ENCODE measurements around the gene ADAP1.

DNA sequence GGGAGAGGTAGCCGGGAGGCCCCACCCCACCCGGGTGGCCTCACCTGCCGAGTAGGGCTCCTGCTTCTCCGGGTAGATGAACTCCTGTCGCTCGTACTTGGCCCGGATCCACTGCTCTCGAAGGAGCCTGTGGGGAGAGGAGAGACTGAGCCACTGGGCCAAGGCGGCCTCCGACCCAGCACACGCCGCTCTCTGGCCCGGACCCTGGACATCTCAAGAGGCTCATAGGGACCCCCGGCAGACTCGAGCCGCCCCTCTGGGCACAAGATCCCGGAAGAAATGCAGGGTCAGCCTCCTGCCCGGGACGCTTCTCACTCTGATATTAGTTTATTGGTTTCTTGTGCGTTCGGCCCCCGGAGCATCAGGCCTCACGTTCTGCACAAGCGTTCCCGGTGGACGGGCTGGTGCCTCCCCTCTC lies 34.5 kb downstream of the ADAP1 start:
- TF ChIP-seq, protein P1, sequence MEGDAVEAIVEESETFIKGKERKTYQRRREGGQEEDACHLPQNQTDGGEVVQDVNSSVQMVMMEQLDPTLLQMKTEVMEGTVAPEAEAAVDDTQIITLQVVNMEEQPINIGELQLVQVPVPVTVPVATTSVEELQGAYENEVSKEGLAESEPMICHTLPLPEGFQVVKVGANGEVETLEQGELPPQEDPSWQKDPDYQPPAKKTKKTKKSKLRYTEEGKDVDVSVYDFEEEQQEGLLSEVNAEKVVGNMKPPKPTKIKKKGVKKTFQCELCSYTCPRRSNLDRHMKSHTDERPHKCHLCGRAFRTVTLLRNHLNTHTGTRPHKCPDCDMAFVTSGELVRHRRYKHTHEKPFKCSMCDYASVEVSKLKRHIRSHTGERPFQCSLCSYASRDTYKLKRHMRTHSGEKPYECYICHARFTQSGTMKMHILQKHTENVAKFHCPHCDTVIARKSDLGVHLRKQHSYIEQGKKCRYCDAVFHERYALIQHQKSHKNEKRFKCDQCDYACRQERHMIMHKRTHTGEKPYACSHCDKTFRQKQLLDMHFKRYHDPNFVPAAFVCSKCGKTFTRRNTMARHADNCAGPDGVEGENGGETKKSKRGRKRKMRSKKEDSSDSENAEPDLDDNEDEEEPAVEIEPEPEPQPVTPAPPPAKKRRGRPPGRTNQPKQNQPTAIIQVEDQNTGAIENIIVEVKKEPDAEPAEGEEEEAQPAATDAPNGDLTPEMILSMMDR (IDR thresholded peaks at IDR 0.05; ENCODE audit: insufficient read depth, low read length), result no peak
- no peak for TF ChIP-seq POLR2AphosphoS5 (IDR thresholded peaks at IDR 0.05; ENCODE audit: low read depth)
